Mucosa of rectum (tissue), 2 donors: ENCODE results near the gene CDH22.

ENCODE experiments used
- H3K27ac ChIP-seq, 2 donors: one replicate each; pipeline ENCODE4 v1.7.0; 2013; ENCODE audit warnings: inconsistent platforms in 2 of 2, low read depth in 2 of 2, low read length in 2 of 2
- H3K27me3 ChIP-seq, 2 donors: one replicate each; pipeline ENCODE4 v1.7.0; 2013; ENCODE audit warnings: low read length in 2 of 2; ENCODE audit not compliant: control insufficient read depth in 2 of 2, insufficient read depth in 2 of 2
- H3K36me3 ChIP-seq, 2 donors: one replicate each; pipeline ENCODE4 v1.7.0; 2013; ENCODE audit warnings: low read length in 2 of 2; ENCODE audit not compliant: control insufficient read depth in 2 of 2, insufficient read depth in 2 of 2
- H3K4me1 ChIP-seq, 2 donors: one replicate each; pipeline ENCODE4 v1.7.0; 2013; ENCODE audit warnings: low read length in 2 of 2, mild to moderate bottlenecking in 1 of 2; ENCODE audit not compliant: control insufficient read depth in 2 of 2, insufficient read depth in 2 of 2
- H3K4me3 ChIP-seq, 2 donors: one replicate each; pipeline ENCODE4 v1.7.0; 2013; ENCODE audit warnings: low read length in 2 of 2
- H3K9ac ChIP-seq, 2 donors: one replicate each; pipeline ENCODE4 v1.7.0; 2013; ENCODE audit warnings: low read length in 2 of 2, low read depth in 1 of 2, mild to moderate bottlenecking in 1 of 2
- H3K9me3 ChIP-seq, 2 donors: one replicate each; pipeline ENCODE4 v1.7.0; 2013; ENCODE audit warnings: low read length in 2 of 2; ENCODE audit not compliant: control insufficient read depth in 2 of 2
- donor health status: healthy.
- donor health status: Normal muscosa, but diverticular disease.

CDH22 gene

GRCh38 chr20:46190478-46191167 lies 117.7 kb downstream of the CDH22 start:
- H3K9ac ChIP-seq: no peak overlapping the region
- no peaks in the 10 kb centered on the region for H3K9me3 ChIP-seq
- H3K36me3 ChIP-seq: no peaks in the 10 kb centered on the region
- H3K4me3 ChIP-seq: no peak overlapping the region
- no peak overlapping the region for H3K27ac ChIP-seq
- no peaks in the 10 kb centered on the region for H3K4me1 ChIP-seq
- H3K27me3 ChIP-seq: peaks cover 4 to 5% of the 10 kb centered on the region in 2 donors

DNA sequence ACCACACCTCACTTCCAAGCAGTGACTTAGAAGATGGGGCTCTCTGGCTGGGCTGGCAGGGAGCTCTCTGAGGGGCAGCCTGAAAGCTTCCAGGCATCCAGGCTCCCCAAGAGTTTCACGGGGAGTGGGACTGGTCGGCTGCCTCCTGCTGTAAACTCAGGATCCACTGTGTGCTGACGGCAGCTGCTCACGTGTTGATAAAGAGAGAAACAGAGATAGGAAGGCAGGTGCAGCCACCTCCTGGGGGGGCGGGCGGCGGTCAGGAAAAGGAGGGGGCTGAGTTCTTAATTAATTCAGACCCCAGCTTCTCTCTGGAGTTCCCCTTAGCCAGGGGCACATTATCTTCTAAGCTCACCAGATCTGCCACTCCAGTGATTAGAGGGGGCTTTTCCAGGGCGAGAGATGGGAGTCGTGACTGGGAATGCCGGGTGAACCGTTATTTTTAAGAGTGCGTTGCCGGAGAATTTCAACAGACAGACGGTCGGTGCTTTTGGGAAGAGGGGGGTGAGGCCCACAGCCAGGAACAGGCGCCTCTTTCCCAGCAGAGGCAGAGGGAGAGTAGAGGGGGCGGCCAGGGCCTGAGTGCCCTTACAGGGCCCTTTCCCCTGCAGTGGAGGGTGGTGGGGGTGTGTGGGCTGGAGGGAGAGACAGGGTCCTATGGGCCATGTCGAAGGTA lies 119.3 kb downstream of the CDH22 start:
- Histone ChIP-seq H3K9me3 (no peaks in the 10 kb centered on the region), H3K4me3 (no peak overlapping the region), H3K4me1 (no peaks in the 10 kb centered on the region), H3K27me3 (peaks cover 2 to 5% of the 10 kb centered on the region in 2 donors), H3K27ac (no peak overlapping the region), H3K36me3 (no peaks in the 10 kb centered on the region), H3K9ac (no peak overlapping the region)

GRCh38 chr20:46186210-46186609 lies 122.1 kb downstream of the CDH22 start:
- Histone ChIP-seq H3K9ac (no peak overlapping the region), H3K9me3 (no peaks in the 10 kb centered on the region), H3K4me1 (no peaks in the 10 kb centered on the region), H3K4me3 (no peak overlapping the region), H3K27ac (no peak overlapping the region), H3K27me3 (peaks cover 2 to 6% of the 10 kb centered on the region in 2 donors), H3K36me3 (no peaks in the 10 kb centered on the region)

DNA sequence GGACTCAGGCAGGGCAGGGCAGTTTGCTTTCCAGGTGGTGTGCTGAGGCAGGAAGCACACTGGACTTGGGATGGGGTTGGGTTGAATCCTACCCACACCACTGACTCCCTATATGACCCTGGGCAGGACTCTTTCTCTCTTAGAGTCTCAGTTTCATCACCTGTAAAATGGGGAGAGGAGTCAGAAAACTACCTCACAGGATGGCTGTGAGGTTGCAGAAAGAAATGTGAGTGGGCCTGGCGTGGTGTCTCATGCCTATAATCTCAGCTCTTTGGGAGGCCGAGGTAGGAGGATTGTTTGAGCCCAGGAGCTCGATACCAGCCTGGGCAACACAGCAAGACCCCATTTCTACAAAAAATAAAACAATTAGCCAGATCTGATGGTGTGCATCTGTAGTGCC lies 122.9 kb downstream of the CDH22 start:
- H3K9ac ChIP-seq: no peak overlapping the region
- no peak overlapping the region for H3K27ac ChIP-seq
- no peak overlapping the region for H3K4me3 ChIP-seq
- H3K36me3 ChIP-seq: no peaks in the 10 kb centered on the region
- H3K4me1 ChIP-seq: no peaks in the 10 kb centered on the region
- H3K9me3 ChIP-seq: no peaks in the 10 kb centered on the region
- H3K27me3 ChIP-seq: peaks cover 2 to 8% of the 10 kb centered on the region in 2 donors

- H3K27ac ChIP-seq: no peak overlapping the region
- no peak overlapping the region for H3K9ac ChIP-seq
- H3K9me3 ChIP-seq: no peaks in the 10 kb centered on the region
- no peaks in the 10 kb centered on the region for H3K4me1 ChIP-seq
- no peak overlapping the region for H3K4me3 ChIP-seq
- no peaks in the 10 kb centered on the region for H3K36me3 ChIP-seq
- peaks cover 9 to 10% of the 10 kb centered on the region in 2 donors for H3K27me3 ChIP-seq
Measured at GRCh38 chr20:46183768-46184167, 124.5 kb downstream of the CDH22 start.

GRCh38 chr20:46182276-46183200 lies 125.8 kb downstream of the CDH22 start:
- no peaks in the 10 kb centered on the region for H3K36me3 ChIP-seq
- no peak overlapping the region for H3K9ac ChIP-seq
- H3K27me3 ChIP-seq: peaks cover 7% of the 10 kb centered on the region in 2 donors
- no peak overlapping the region for H3K4me3 ChIP-seq
- no peaks in the 10 kb centered on the region for H3K4me1 ChIP-seq
- H3K9me3 ChIP-seq: no peaks in the 10 kb centered on the region
- H3K27ac ChIP-seq: no peak overlapping the region

GRCh38 chr20:46179862-46180261 lies 128.4 kb downstream of the CDH22 start:
- no peaks in the 10 kb centered on the region for H3K36me3 ChIP-seq
- peaks cover 19 to 21% of the 10 kb centered on the region in 2 donors for H3K27me3 ChIP-seq
- no peaks in the 10 kb centered on the region for H3K9me3 ChIP-seq
- no peak overlapping the region for H3K4me3 ChIP-seq
- no peak overlapping the region for H3K9ac ChIP-seq
- no peaks in the 10 kb centered on the region for H3K4me1 ChIP-seq
- H3K27ac ChIP-seq: no peak overlapping the region

DNA sequence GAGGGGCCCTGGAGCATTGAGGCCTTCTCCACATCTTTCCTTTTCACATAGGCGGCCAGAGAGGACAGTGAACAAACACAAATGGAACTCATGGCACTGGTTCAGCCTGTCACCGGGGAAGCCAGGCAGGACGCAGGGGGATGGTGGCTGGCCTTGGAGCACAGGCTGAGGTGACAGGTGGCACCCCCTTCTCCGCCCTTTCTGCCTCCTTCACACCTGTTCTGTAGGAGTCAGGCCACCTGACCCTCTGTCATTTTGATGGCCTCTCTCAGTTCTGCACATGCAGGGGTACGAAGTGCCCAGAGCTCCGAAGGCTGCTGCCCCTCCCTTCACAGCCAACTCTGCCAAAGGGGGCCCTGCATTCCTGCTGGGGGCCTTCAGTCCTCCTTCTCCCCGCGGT lies 129.4 kb downstream of the CDH22 start:
- H3K9me3 ChIP-seq: no peaks in the 10 kb centered on the region
- peaks cover 22 to 25% of the 10 kb centered on the region in 2 donors for H3K27me3 ChIP-seq
- H3K27ac ChIP-seq: no peak overlapping the region
- H3K4me3 ChIP-seq: no peak overlapping the region
- H3K36me3 ChIP-seq: no peaks in the 10 kb centered on the region
- H3K4me1 ChIP-seq: no peaks in the 10 kb centered on the region
- H3K9ac ChIP-seq: no peak overlapping the region

DNA sequence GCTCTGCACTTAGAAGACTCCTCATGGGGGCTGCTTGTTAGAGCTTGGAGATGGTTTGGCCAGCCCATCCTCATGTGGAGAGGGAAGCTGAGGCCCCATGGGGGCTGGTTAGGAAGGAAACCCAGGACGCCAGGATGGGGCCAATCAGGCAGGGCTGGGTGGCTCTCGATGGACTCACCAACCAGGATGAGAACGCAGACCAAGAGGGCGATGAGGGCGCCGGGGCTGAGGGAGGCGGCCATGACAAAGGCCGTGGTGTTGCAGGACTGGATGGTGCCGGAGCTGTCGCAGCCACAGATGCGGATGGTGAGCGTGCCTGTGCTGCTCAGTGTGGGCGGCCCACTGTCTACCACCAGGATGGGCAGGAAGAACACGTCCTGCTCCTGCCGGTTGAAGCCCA lies 130.5 kb downstream of the CDH22 start:
- no peak overlapping the region for H3K4me3 ChIP-seq
- no peak overlapping the region for H3K9ac ChIP-seq
- peaks cover 33 to 36% of the 10 kb centered on the region in 2 donors for H3K27me3 ChIP-seq
- no peak overlapping the region for H3K27ac ChIP-seq
- no peaks in the 10 kb centered on the region for H3K9me3 ChIP-seq
- no peaks in the 10 kb centered on the region for H3K4me1 ChIP-seq
- no peaks in the 10 kb centered on the region for H3K36me3 ChIP-seq
